Measurements from ENCODE around the gene ATG7. TPM values are rescaled to one million over a fixed set of nuclear protein-coding genes. Genes with fewer than 3 reads are reported as not detected.

ATG7 gene
- total RNA-seq, 1 donor from 2014 or later = 51.7 TPM

DNA sequence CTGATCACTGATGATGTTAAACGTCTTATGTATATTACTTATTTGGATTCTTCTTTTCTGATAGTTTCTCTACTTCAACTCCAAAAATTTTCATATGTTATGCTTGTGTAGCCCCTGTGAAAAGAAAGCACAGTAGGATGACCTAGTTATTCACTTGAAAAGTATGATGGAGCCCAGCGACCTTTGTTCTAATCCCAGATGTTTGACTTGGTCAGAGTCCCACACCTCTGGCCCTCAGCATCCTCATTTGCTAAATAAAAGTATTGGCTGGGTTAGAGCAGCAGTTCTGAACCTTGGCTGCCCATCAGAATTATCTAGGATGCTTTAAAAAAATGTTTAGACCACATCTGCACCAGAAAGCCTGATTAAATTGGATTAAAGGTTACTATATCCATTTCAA is 173.7 kb downstream of the ATG7 start:
- ATAC-seq (ENCODE audit: low read depth) (no peak), DNase-seq (no peak)
- intact Hi-C loops (cut with micrococcal nuclease) = no loop called here
- H3K4me3 Mint-ChIP-seq = no peak overlapping the region
- H3K4me1 Mint-ChIP-seq = no peaks in the 10 kb centered on the region
- CTCF ChIA-PET = no interaction called here
- H3K9me3 Mint-ChIP-seq = no peaks in the 10 kb centered on the region
- TF ChIP-seq, protein P1, sequence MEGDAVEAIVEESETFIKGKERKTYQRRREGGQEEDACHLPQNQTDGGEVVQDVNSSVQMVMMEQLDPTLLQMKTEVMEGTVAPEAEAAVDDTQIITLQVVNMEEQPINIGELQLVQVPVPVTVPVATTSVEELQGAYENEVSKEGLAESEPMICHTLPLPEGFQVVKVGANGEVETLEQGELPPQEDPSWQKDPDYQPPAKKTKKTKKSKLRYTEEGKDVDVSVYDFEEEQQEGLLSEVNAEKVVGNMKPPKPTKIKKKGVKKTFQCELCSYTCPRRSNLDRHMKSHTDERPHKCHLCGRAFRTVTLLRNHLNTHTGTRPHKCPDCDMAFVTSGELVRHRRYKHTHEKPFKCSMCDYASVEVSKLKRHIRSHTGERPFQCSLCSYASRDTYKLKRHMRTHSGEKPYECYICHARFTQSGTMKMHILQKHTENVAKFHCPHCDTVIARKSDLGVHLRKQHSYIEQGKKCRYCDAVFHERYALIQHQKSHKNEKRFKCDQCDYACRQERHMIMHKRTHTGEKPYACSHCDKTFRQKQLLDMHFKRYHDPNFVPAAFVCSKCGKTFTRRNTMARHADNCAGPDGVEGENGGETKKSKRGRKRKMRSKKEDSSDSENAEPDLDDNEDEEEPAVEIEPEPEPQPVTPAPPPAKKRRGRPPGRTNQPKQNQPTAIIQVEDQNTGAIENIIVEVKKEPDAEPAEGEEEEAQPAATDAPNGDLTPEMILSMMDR (IDR thresholded peaks at IDR 0.05) = no peak
- H3K27ac Mint-ChIP-seq = no peak overlapping the region
- peaks cover 18% of the 10 kb centered on the region for H3K36me3 Mint-ChIP-seq (ENCODE audit: low read depth)
- no peaks in the 10 kb centered on the region for H3K27me3 Mint-ChIP-seq
- POLR2A ChIA-PET = no interaction called here

- no peak for DNase-seq
- POLR2A ChIA-PET = no interaction called here
- H3K27ac Mint-ChIP-seq = no peak overlapping the region
- TF ChIP-seq, protein P1 (IDR thresholded peaks at IDR 0.05) = no peak
- CTCF ChIA-PET = no interaction called here
- H3K4me1 Mint-ChIP-seq = no peaks in the 10 kb centered on the region
- H3K36me3 Mint-ChIP-seq (ENCODE audit: low read depth) = peaks cover 18% of the 10 kb centered on the region
- no peak for ATAC-seq (ENCODE audit: low read depth)
- no peaks in the 10 kb centered on the region for H3K9me3 Mint-ChIP-seq
- H3K4me3 Mint-ChIP-seq = no peak overlapping the region
- no peaks in the 10 kb centered on the region for H3K27me3 Mint-ChIP-seq
- intact Hi-C loops (cut with micrococcal nuclease) = no loop called here
Measured at GRCh38 chr3:11447584-11448200, 175.5 kb downstream of the ATG7 start.

GRCh38 chr3:11450015-11450414 is 177.8 kb downstream of the ATG7 start:
- H3K36me3 Mint-ChIP-seq (ENCODE audit: low read depth) = peaks cover 7% of the 10 kb centered on the region
- no peak overlapping the region for H3K27ac Mint-ChIP-seq
- CTCF ChIA-PET = no interaction called here

DNA sequence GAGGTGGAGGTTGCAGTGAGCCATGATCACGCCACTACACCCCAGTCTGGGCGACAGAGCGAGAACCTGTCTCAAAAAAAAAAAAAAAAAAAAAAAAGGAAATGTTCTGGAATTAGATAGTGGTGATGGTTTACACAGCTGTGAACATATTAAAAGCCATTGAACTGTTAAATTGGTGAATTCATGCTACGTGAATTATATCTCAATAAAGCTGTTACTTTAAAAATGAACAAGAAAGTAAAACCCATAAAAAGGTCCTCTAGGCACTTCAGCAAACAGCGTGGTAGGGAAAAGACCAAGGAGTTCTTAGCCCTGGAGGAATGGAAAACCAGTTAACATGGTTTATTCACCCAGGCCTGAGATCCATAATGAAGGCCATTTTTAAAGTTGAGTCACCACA is 180.1 kb downstream of the ATG7 start:
- CTCF ChIA-PET = interaction anchor here (0.6 kb wide), 1 partner anchor 226 kb away, joined by 3 read pairs; no protein-coding TSS in a partner anchor
- POLR2A ChIA-PET = no interaction called here
- Mint-ChIP-seq H3K4me1 (no peaks in the 10 kb centered on the region), H3K9me3 (no peaks in the 10 kb centered on the region), H3K27me3 (no peaks in the 10 kb centered on the region), H3K27ac (no peak overlapping the region), H3K4me3 (no peak overlapping the region), H3K36me3 (ENCODE audit: low read depth) (peaks cover 7% of the 10 kb centered on the region)
- no peak for ATAC-seq (ENCODE audit: low read depth)
- intact Hi-C loops (cut with micrococcal nuclease) = no loop called here
- no peak for DNase-seq
- TF ChIP-seq, protein P1 (IDR thresholded peaks at IDR 0.05) = no peak

More at GRCh38 chr3:11450015-11450414, 177.8 kb downstream of the ATG7 start:
- POLR2A ChIA-PET = no interaction called here
- Mint-ChIP-seq H3K9me3 (no peaks in the 10 kb centered on the region), H3K4me3 (no peak overlapping the region), H3K4me1 (no peaks in the 10 kb centered on the region), H3K27me3 (no peaks in the 10 kb centered on the region)
- intact Hi-C loops (cut with micrococcal nuclease) = no loop called here
- DNase-seq (no peak), ATAC-seq (ENCODE audit: low read depth) (no peak)
- TF ChIP-seq, protein P1 (IDR thresholded peaks at IDR 0.05) = no peak

DNA sequence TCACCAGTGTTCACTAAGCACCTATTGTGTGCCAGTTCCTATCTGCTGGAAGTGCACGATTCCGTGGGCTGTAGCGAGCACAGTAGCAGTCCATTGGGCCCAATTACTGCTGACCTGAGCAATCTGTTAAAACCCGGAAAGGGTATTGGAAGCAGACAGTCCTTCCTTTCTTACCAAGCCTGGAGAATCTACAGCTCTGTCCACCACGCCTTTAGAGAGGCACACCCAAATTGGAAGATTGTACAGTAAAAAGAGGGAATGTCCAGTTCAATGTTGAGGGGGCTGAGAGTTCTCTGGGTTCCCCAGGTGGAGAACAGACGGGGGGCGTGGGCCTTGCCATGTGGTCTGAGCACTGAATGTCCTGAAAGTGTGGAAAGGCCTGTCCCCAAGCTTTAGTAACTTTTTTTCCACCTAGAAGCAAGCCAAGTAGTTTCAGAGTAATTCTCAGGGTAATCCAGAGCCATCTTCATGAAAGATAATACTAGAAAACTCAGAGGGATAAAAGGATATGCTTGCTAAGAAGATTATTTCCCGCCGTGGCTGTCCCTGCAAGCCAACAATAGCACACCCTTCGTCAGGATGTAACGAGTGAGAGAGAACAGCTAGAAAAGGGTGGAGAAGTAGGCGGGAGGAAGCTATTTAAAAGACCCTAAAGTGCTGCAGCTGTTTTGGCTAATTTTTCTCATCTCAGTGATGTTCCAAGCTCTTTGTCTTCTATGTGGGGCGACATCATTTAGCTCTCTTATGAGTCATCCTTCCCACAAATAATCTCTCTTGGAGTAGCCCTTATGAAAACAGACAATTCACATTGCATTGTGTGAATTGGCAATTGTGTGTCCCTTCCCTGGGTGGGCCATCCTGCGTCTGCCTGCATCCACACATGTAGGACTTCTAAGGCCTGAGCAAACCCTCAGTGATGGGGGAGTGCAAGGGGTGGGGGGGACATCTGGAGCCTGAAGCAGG is 181.0 kb downstream of the ATG7 start:
- no peaks in the 10 kb centered on the region for H3K27me3 Mint-ChIP-seq
- no peaks in the 10 kb centered on the region for H3K4me1 Mint-ChIP-seq
- POLR2A ChIA-PET = no interaction called here
- H3K9me3 Mint-ChIP-seq = no peaks in the 10 kb centered on the region
- CTCF ChIA-PET = interaction anchor here (0.6 kb wide), 1 partner anchor 226 kb away, joined by 3 read pairs; no protein-coding TSS in a partner anchor
- no peak for DNase-seq
- intact Hi-C loops (cut with micrococcal nuclease) = no loop called here
- TF ChIP-seq, protein P1 (IDR thresholded peaks at IDR 0.05) = no peak
- H3K36me3 Mint-ChIP-seq (ENCODE audit: low read depth) = peaks cover 7% of the 10 kb centered on the region
- no peak overlapping the region for H3K27ac Mint-ChIP-seq
- no peak overlapping the region for H3K4me3 Mint-ChIP-seq
- no peak for ATAC-seq (ENCODE audit: low read depth)

Measured in activated B cell treated with CpG ODN at 0.5 μM for 24 hours (primary cell).